Stimulated activated CD4-positive, alpha-beta T cell treated with anti-CD3 and anti-CD28 coated beads, Interleukin-2, amount 100 ng/mL, for 4 hours (primary cell): ENCODE measurements around the gene MAP3K10.

Experiments
- DNase-seq: peaks from one replicate; pipeline ENCODE4 v3.0.0-alpha.2; 2020; ENCODE audit warnings: low read depth

Gene MAP3K10

GRCh38 chr19:40174092-40174491 lies 17.1 kb upstream of the MAP3K10 start:
- no peak for DNase-seq

GRCh38 chr19:40175820-40176219 lies 15.4 kb upstream of the MAP3K10 start:
- no peak for DNase-seq

GRCh38 chr19:40177286-40178070 lies 13.7 kb upstream of the MAP3K10 start:
- no peak for DNase-seq

GRCh38 chr19:40178756-40179155 lies 12.5 kb upstream of the MAP3K10 start:
- DNase-seq, result no peak

GRCh38 chr19:40184273-40184672 lies 7.0 kb upstream of the MAP3K10 start:
- DNase-seq, result no peak

- no peak for DNase-seq
These were observed 815 bp downstream of the MAP3K10 start for GRCh38 chr19:40191836-40192646.

GRCh38 chr19:40192758-40193586 lies 1.7 kb downstream of the MAP3K10 start:
- no peak for DNase-seq

GRCh38 chr19:40193587-40193849 lies 2.3 kb downstream of the MAP3K10 start:
- DNase-seq, result no peak

- DNase-seq, result no peak
These were observed 7.2 kb downstream of the MAP3K10 start for GRCh38 chr19:40198272-40198990.

GRCh38 chr19:40200341-40201099 lies 9.3 kb downstream of the MAP3K10 start:
- DNase-seq, result no peak

GRCh38 chr19:40204381-40204780 lies 13.2 kb downstream of the MAP3K10 start:
- DNase-seq, result no peak

GRCh38 chr19:40205760-40206159 lies 14.5 kb downstream of the MAP3K10 start:
- no peak for DNase-seq

- no peak for DNase-seq
These were observed 17.4 kb downstream of the MAP3K10 start for GRCh38 chr19:40208602-40209001.

GRCh38 chr19:40210889-40211288 lies 19.7 kb downstream of the MAP3K10 start:
- DNase-seq, result no peak

GRCh38 chr19:40213251-40213829 lies 22.1 kb downstream of the MAP3K10 start:
- DNase-seq, result no peak

- DNase-seq, result no peak
These were observed 22.8 kb downstream of the MAP3K10 start for GRCh38 chr19:40213882-40214570.

- no peak for DNase-seq
These were observed 23.7 kb downstream of the MAP3K10 start for GRCh38 chr19:40214936-40215335.

- no peak for DNase-seq
These were observed 25.0 kb downstream of the MAP3K10 start for GRCh38 chr19:40216013-40216776.

- no peak for DNase-seq
These were observed 25.5 kb downstream of the MAP3K10 start for GRCh38 chr19:40216777-40217026.
